GM10266 (cell line): ENCODE measurements around the gene USP32.

ENCODE experiments used
- DNase-seq: peaks from one replicate; pipeline ENCODE4 v3.0.0; 2012; ENCODE audit errors: extremely low spot score
- CTCF ChIP-seq: IDR thresholded peaks from 2 replicates; pipeline ENCODE4 v1.5.1; 2012; ENCODE audit warnings: mild to moderate bottlenecking, low read depth; ENCODE audit not compliant: control insufficient read depth, insufficient read depth; ENCODE audit errors: missing control alignments

Gene USP32

DNA sequence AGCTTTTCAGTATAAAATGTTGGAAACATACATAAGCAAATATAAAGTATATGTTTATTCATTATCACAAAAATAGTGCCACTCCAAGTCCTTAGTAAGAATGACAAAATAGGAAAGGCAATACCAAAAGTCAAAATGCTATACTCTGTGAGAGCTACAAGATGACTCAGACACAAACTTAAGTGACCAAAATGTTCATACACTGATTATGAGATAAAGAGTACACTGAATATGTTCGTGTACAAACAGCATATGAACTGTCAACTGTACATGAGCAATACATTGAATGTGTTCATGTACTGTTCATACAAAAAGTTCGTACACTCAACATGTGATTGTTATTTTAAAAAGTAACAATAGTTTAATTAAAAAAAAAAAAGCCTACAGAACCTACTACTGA, 138.9 kb downstream of the USP32 start:
- no peak for TF ChIP-seq CTCF
- DNase-seq = no peak

- no peak for DNase-seq
Measured at GRCh38 chr17:60252459-60252858, 139.5 kb downstream of the USP32 start.

GRCh38 chr17:60249290-60249826, 142.6 kb downstream of the USP32 start:
- no peak for TF ChIP-seq CTCF
- DNase-seq = no peak

More at GRCh38 chr17:60252459-60252858, 139.5 kb downstream of the USP32 start:
- TF ChIP-seq CTCF = no peak

- no peak for DNase-seq
- TF ChIP-seq CTCF = no peak
Measured at GRCh38 chr17:60248618-60249289, 143.2 kb downstream of the USP32 start.

- no peak for DNase-seq
- no peak for TF ChIP-seq CTCF
Measured at GRCh38 chr17:60247836-60248461, 144.0 kb downstream of the USP32 start.

DNA sequence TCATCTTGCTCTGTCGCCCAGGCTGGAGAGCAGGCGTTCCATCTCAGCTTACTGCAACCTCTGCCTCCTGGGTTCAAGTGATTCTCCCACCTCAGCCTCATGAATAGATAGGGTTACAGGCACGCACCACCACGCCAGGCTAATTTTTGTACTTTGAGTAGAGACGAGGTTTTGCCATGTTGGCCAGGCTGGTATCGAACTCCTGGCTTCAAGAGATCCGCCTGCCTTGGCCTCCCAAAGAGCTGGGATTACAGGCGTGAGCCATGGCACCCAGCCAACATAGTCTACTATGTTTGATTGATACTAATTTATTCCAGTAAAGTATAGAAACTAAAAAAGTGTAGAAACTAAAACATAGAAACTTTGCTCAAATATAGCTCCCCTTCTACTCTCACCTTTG, 147.3 kb downstream of the USP32 start:
- no peak for TF ChIP-seq CTCF
- DNase-seq = no peak

- no peak for TF ChIP-seq CTCF
- DNase-seq = no peak
Measured at GRCh38 chr17:60240290-60240689, 151.6 kb downstream of the USP32 start.
